H9 (cell line): ENCODE data around the gene CRYBB1. TPM values are rescaled to one million over a fixed set of nuclear protein-coding genes. Genes with fewer than 3 reads are reported as not detected.

Source experiments
- DNase-seq: peaks from one replicate; pipeline ENCODE4 v3.0.0-alpha.2; 2017
- H2AFZ ChIP-seq: one replicate; pipeline ENCODE4 v1.6.1; 2013; ENCODE audit warnings: mild to moderate bottlenecking, low read length, control low read depth, moderate library complexity
- H2AK5ac ChIP-seq: 2 replicates; pipeline ENCODE4 v1.6.1; 2013; ENCODE audit warnings: low read length, control low read depth, mixed read lengths; ENCODE audit not compliant: insufficient read length
- H2BK120ac ChIP-seq: one replicate; pipeline ENCODE4 v1.6.1; 2013; ENCODE audit warnings: low read depth, mild to moderate bottlenecking, low read length, control low read depth, inconsistent platforms; ENCODE audit not compliant: poor library complexity, severe bottlenecking
- H2BK12ac ChIP-seq: 2 replicates; pipeline ENCODE4 v1.6.1; 2013; ENCODE audit warnings: low read length, control low read depth, mixed read lengths, low read depth; ENCODE audit not compliant: insufficient read length
- H2BK15ac ChIP-seq: 2 replicates; pipeline ENCODE4 v1.6.1; 2013; ENCODE audit warnings: low read depth, low read length, control low read depth
- H2BK20ac ChIP-seq: one replicate; pipeline ENCODE4 v1.6.1; 2013; ENCODE audit warnings: low read depth, mild to moderate bottlenecking, low read length, control low read depth, inconsistent platforms; ENCODE audit not compliant: poor library complexity, severe bottlenecking
- H2BK5ac ChIP-seq: 2 replicates; pipeline ENCODE4 v1.6.1; 2013; ENCODE audit warnings: low read length, control low read depth, mixed read lengths; ENCODE audit not compliant: insufficient read length
- H3K14ac ChIP-seq: 2 replicates; pipeline ENCODE4 v1.6.1; 2013; ENCODE audit warnings: low read length, control low read depth; ENCODE audit not compliant: insufficient read depth
- H3K18ac ChIP-seq: 2 replicates; pipeline ENCODE4 v1.6.1; 2013; ENCODE audit warnings: low read depth, mild to moderate bottlenecking, mixed read lengths, low read length, control low read depth; ENCODE audit not compliant: insufficient read length
- H3K23ac ChIP-seq: 2 replicates; pipeline ENCODE4 v1.6.1; 2013; ENCODE audit warnings: low read length, control low read depth, mixed read lengths, low read depth; ENCODE audit not compliant: insufficient read length
- H3K23me2 ChIP-seq: 2 replicates; pipeline ENCODE4 v1.6.1; 2013; ENCODE audit warnings: low read depth, mild to moderate bottlenecking, mixed read lengths, low read length, control low read depth; ENCODE audit not compliant: insufficient read length, poor library complexity, severe bottlenecking
- H3K27ac ChIP-seq: 2 replicates; pipeline ENCODE4 v1.5.1; 2013; ENCODE audit warnings: low read length, control low read depth, mixed read lengths, low read depth; ENCODE audit not compliant: insufficient read length
- H3K27me3 ChIP-seq: 2 replicates; pipeline ENCODE4 v1.6.1; 2013; ENCODE audit warnings: low read length, control low read depth, inconsistent platforms; ENCODE audit not compliant: insufficient read depth
- H3K4ac ChIP-seq: 2 replicates; pipeline ENCODE4 v1.6.1; 2013; ENCODE audit warnings: low read depth, mild to moderate bottlenecking, control low read depth, inconsistent platforms, low read length, moderate library complexity
- H3K4me1 ChIP-seq: 2 replicates; pipeline ENCODE4 v1.6.1; 2013; ENCODE audit warnings: low read length, control low read depth, inconsistent platforms; ENCODE audit not compliant: insufficient read depth
- H3K4me2 ChIP-seq: 2 replicates; pipeline ENCODE4 v1.6.1; 2013; ENCODE audit warnings: low read length, control low read depth, mixed read lengths; ENCODE audit not compliant: insufficient read length, insufficient read depth
- H3K56ac ChIP-seq: 2 replicates; pipeline ENCODE4 v1.6.1; 2013; ENCODE audit warnings: low read depth, mild to moderate bottlenecking, mixed read lengths, low read length, control low read depth; ENCODE audit not compliant: insufficient read length
- H3K79me1 ChIP-seq: 2 replicates; pipeline ENCODE4 v1.6.1; 2013; ENCODE audit warnings: low read depth, mild to moderate bottlenecking, moderate library complexity, low read length, control low read depth, inconsistent platforms; ENCODE audit not compliant: insufficient read depth, poor library complexity, severe bottlenecking
- H3K79me2 ChIP-seq: 2 replicates; pipeline ENCODE4 v1.6.1; 2013; ENCODE audit warnings: low read length, control low read depth, inconsistent platforms; ENCODE audit not compliant: insufficient read depth
- H3K9ac ChIP-seq: 2 replicates; pipeline ENCODE4 v1.6.1; 2013; ENCODE audit warnings: low read length, control low read depth, mixed read lengths; ENCODE audit not compliant: insufficient read length; ENCODE audit errors: extremely low read depth
- H3K9me3 ChIP-seq: one replicate; pipeline ENCODE4 v1.6.1; 2013; ENCODE audit warnings: low read depth, low read length, inconsistent platforms; ENCODE audit not compliant: control insufficient read depth
- H3T11ph ChIP-seq: one replicate; pipeline ENCODE4 v1.6.1; 2013; ENCODE audit warnings: mild to moderate bottlenecking, low read length, control low read depth, inconsistent platforms
- H4K20me1 ChIP-seq: one replicate; pipeline ENCODE4 v1.6.1; 2013; ENCODE audit not compliant: control insufficient read depth, insufficient read length, insufficient read depth
- H4K5ac ChIP-seq: 2 replicates; pipeline ENCODE4 v1.6.1; 2013; ENCODE audit warnings: low read depth, mild to moderate bottlenecking, mixed read lengths, low read length, control low read depth; ENCODE audit not compliant: insufficient read length
- H4K8ac ChIP-seq: replicated peaks from 2 replicates; pipeline ENCODE4 v1.6.1; 2013; ENCODE audit warnings: low read length, control low read depth, mixed read lengths, low read depth; ENCODE audit not compliant: insufficient read length
- H4K91ac ChIP-seq: 2 replicates; pipeline ENCODE4 v1.6.1; 2013; ENCODE audit warnings: low read depth, mild to moderate bottlenecking, moderate library complexity, mixed read lengths, low read length, control low read depth; ENCODE audit not compliant: insufficient read length
- H3K27ac Mint-ChIP-seq, 3 experiments: 2 replicates in 2 of 3; 3 replicates in 1 of 3; pipeline ENCODE4 v1.8.0; 2020 to 2021; ENCODE audit warnings: mixed read lengths in 3 of 3, mild to moderate bottlenecking in 1 of 3, moderate library complexity in 1 of 3
- H3K27me3 Mint-ChIP-seq: 2 replicates; pipeline ENCODE4 v1.8.0; 2021; ENCODE audit warnings: low read depth, mild to moderate bottlenecking, moderate library complexity, mixed read lengths
- H3K36me3 Mint-ChIP-seq, 3 experiments: 2 replicates in 2 of 3; 3 replicates in 1 of 3; pipeline ENCODE4 v1.8.0; 2020 to 2021; ENCODE audit warnings: low read depth in 3 of 3, mixed read lengths in 3 of 3; ENCODE audit not compliant: insufficient read depth in 1 of 3
- H3K4me1 Mint-ChIP-seq, 2 experiments: 2 replicates each; pipeline ENCODE4 v1.8.0; 2020; ENCODE audit warnings: mixed read lengths in 2 of 2
- H3K4me3 Mint-ChIP-seq, 2 experiments: 2 replicates in 1 of 2; 3 replicates in 1 of 2; pipeline ENCODE4 v1.8.0; 2020 to 2021; ENCODE audit warnings: mild to moderate bottlenecking in 2 of 2, mixed read lengths in 2 of 2, moderate library complexity in 1 of 2
- H3K9me3 Mint-ChIP-seq, 2 experiments: 2 replicates in 1 of 2; 3 replicates in 1 of 2; pipeline ENCODE4 v1.8.0; 2020; ENCODE audit warnings: mild to moderate bottlenecking in 2 of 2, mixed read lengths in 2 of 2, moderate library complexity in 1 of 2
- CTCF ChIP-seq: fragments of 200-600 bp; sonication (generic); conservative IDR thresholded peaks from 3 replicates; pipeline ENCODE4 v1.8.0; 2021; ENCODE audit warnings: antibody characterized with exemption, mild to moderate bottlenecking
- WGBS: extraction: QIAGEN DNeasy Blood & Tissue Kit; methylation state at CpG from one replicate; pipeline ENCODE4 v1.1.7; 2013; ENCODE audit warnings: missing lambda C conversion rate, low lambda C conversion rate, mixed read lengths; ENCODE audit not compliant: insufficient read length; ENCODE audit errors: extremely low coverage; 5-methylcytosine and 5-hydroxymethylcytosine counted together
- total RNA-seq: library from RNA; stranded (reverse); gene quantifications from 2 replicates; pipeline ENCODE4 v1.2.1, GENCODE V29; 2021

The CRYBB1 gene
- total RNA-seq, 1 experiment from 2014 or later: 5.4 TPM

- Histone ChIP-seq H2AFZ (no peak overlapping the region), H4K91ac (no peak overlapping the region), H3K27ac (no peak overlapping the region), H3K23ac (no peak overlapping the region), H2BK120ac (no peak overlapping the region), H3K56ac (no peak overlapping the region), H4K8ac (no peak overlapping the region), H3K4ac (no peak overlapping the region), H3K4me2 (peak overlapping the region; percentile 75), H4K20me1 (no peaks in the 10 kb centered on the region), H3K4me1 (no peaks in the 10 kb centered on the region; the same call in 1 of the 2 replicates), H2BK20ac (no peak overlapping the region), H3K27me3 (no peaks in the 10 kb centered on the region), H3K9me3 (no peaks in the 10 kb centered on the region), H2BK15ac (no peak overlapping the region), H3K79me1 (no peaks in the 10 kb centered on the region), H3K23me2 (peaks cover 16% of the 10 kb centered on the region), H4K5ac (no peak overlapping the region), H3K18ac (peak overlapping the region; percentile 3), H2BK5ac (no peak overlapping the region), H3K9ac (peak overlapping the region; percentile 20), H3T11ph (no peak overlapping the region), H3K79me2 (no peaks in the 10 kb centered on the region; the same call in 1 of the 2 replicates), H2AK5ac (no peak overlapping the region), H2BK12ac (no peak overlapping the region), H3K14ac (peak overlapping the region; percentile 19; the same call in 1 of the 2 replicates)
- Mint-ChIP-seq H3K9me3 (no peaks in the 10 kb centered on the region; a peak in 1 of 5 replicates), H3K27ac (peak overlapping the region; percentile 85 to 97 (median 93); a peak in 6 of 7 replicates), H3K4me1 (peaks cover 40 to 50% of the 10 kb centered on the region in 2 experiments), H3K27me3 (peaks cover 22% of the 10 kb centered on the region), H3K36me3 (peaks cover 6 to 25% (median 13%) of the 10 kb centered on the region in 3 experiments; a peak in 6 of 7 replicates), H3K4me3 (peak overlapping the region; percentile 81 to 99)
- no peak for TF ChIP-seq CTCF
- WGBS: no CpG with 5 or more reads among the region's 11 CpGs
- no peak for DNase-seq
These were observed 40.3 kb upstream of the CRYBB1 start for GRCh38 chr22:26658161-26658560.
